Limb (tissue), 2 donors: Measurements from ENCODE around the gene LRCOL1.

Source experiments
- DNase-seq, 2 donors: peaks; one replicate each; pipeline ENCODE4 v3.0.0-alpha.2; 2016; ENCODE audit errors: extremely low spot score in 2 of 2

LRCOL1 gene

DNA sequence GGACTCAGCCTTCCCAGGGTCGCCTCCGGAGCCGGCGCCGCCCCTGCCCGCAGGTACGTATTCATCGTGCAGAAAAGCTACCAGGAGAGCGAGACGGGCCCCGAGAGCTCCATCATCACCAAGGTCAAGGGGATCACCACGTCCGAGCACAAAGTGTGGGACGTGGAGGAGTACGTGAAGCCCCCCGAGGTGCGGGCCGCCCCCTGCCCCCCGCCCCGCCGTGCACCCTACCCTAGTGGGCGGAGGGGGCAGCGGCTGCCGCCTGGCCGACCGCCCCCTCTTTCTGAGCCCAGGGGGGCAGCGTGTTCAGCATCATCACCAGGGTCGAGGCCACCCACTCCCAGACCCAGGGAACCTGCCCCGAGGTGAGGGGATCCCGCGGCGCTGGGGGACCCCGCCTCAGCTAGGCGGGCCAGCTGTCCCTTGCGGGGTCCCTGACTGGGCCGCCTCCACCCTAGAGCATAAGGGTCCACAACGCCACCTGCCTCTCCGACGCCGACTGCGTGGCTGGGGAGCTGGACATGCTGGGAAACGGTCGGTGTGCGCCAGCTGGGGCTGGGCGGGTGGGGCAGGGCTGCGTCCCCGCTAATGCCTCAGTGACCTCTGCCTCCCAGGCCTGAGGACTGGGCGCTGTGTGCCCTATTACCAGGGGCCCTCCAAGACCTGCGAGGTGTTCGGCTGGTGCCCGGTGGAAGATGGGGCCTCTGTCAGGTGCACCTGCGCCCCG lies 9.2 kb upstream of the LRCOL1 start:
- DNase-seq: no peak

DNA sequence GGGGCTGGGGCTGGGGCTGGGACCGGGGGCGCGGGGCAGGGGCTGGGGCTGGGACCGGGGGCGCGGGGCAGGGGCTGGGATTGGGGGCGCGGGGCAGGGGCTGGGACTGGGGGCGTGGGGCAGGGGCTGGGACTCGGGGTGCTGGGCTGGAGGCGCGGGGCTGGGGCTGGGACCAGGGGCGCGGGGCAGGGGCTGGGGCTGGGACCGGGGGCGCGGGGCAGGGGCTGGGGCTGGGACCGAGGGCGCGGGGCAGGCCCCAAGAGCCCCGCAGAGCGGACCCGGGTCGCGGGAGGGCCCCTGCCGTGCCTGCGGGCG lies 8.6 kb upstream of the LRCOL1 start:
- no peak for DNase-seq

DNA sequence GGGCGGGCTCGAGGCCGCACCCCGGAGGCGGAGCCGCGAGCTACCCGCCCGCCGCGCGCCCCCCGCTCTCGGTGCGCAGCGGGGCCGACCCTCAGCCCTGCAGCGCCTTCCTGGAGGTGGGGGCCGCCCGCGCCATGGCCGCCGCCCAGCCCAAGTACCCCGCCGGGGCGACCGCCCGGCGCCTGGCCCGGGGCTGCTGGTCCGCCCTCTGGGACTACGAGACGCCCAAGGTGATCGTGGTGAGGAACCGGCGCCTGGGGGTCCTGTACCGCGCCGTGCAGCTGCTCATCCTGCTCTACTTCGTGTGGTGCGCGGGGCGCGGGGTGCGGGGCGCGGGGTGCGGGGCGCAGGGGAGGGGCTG lies 8.3 kb upstream of the LRCOL1 start, which contains the start of gene P2RX2:
TSS of gene P2RX2 (plus strand) at position 94 of the 361 bp plus-strand sequence. CDS start at position 135, 41 bp downstream.
- DNase-seq: no peak

DNA sequence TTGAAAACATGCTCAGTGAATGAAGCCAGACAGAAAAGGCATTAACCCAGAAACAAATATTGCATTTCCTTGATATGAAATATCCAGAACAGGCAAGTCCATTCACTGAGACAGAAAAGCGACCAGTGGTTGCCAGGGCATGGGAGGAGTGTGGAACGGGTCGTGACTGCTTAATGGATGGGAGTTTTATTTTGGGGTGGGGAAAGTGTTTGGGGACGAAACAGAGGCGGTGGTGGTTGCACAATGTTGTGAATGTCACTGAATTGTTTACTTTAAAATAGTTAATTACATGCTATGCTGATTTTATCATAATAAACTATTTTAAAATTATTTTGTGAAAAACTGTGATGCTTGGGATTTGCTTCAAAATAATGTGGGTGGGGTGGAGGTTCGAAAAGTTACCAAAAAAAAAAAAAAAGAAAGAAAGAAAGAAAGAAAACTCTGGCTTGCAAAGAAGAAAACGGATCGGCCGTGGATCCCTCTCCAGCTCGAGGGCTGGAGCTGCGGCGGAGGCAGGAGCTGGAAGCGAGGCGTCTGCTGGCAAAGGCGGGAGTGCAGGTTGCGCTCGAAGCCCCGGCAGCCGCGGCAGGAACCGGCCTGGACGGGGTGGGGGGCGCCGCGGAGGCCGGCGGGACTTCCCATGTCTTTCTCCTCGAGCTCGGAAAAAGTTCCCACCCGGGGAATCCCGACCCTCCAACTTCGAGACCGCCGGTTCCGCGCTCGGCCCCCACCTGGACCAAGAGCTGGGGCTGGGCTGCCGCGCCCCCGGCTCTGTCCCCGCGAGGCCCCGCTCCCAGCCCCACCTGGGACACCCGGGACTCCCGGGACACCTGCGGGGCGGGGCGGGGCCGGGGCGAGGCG lies 7.7 kb upstream of the LRCOL1 start:
- DNase-seq: no peak

DNA sequence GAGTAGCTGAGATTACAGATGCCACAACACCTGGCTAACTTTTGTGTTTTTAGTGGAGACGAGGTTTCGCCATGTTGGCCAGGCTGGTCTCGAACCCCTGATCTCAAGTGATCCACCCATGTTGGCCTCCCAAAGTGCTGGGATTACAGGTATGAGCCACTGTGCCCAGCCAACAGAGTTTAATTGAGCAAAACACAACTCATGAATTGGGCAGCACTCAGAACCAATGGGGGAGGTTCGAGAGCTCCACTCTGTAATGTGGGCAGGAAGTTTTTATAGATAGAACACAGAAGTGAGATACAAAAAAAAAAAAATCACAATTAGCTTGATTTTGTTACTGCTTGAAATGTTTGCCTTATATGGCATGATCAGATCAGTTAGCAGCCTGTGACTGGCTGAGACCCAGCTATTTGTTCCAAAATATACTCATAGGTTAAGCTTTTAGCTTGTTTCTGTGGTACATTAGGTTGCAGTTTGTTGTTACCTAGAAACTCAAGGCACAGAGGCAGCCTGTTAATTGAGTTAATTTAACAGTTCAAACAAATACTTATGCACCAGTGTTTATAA lies 6.8 kb upstream of the LRCOL1 start:
- no peak for DNase-seq

DNA sequence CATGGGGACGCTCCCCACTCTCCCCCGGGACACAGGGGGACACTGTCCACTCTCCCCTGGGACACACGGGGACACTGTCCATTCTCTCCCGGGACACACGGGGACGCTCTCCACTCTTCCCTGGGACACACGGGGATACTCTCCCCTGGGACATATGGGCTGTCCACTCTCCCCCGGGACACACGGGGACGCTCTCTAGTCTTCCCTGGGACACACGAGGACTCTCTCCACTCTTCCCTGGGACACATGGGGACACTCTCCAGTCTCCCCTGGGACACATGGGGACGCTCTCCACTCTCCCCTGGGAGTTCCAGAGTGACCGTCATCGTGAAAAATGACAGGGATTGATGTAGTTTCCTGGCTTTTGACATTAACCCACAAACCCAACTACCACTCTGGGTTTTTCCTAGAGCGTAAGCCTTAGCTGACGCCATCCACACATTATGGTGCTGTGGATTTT lies 5.2 kb upstream of the LRCOL1 start:
- DNase-seq: no peak

DNA sequence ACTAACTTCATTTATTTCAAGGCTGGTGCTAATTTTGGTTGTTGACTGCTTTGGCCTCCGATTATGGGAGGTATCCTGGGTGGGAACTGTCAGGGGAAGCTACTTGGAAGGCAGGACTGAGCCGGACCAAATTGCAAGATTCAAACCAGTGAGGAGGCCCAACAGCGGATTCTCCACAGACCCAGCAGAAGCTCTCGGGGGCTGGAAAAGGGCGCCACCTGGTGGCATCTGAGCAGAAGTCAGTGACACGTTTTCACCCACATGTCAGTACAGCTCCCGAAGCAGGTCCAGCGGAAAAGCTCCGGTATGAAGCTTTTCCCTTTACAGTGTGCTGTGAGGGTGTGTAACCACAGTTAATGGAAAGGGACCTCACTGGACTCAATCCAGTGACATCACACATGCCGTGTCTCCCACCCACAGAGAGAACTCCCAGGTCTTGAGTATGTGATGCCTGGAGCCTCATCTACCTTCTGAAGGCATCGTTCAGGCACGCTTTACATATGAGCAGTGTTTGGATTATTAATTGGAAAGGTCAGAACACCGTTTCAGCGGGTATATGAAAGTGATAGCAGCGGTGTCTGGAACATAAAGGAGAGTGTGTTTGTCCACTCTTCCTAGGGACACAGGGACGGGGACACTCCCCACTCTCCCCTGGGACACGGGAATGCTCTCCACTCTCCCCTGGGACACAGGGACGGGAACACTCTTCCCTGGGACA lies 4.6 kb upstream of the LRCOL1 start:
- DNase-seq: peak; percentile 75 to 87

DNA sequence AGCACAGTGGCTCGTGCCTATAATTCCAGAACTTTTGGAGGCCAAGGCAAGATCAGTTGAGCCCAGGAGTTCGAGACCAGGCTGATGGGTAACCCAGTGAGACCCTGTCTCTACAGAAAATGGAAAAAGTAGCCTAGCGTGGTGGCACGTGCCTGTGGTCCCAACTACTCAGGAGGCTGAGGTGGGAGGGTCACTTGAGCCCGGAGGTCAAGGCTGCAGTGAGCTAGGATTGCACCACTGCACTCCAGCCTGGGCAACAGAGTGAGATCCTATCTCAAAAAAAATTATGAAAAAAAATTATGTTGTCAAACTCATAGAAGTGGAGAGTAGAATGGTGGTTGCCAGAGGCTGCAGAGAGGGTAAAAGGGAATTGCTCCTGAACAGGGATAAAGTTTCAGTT lies 3.6 kb upstream of the LRCOL1 start:
- DNase-seq: no peak

DNA sequence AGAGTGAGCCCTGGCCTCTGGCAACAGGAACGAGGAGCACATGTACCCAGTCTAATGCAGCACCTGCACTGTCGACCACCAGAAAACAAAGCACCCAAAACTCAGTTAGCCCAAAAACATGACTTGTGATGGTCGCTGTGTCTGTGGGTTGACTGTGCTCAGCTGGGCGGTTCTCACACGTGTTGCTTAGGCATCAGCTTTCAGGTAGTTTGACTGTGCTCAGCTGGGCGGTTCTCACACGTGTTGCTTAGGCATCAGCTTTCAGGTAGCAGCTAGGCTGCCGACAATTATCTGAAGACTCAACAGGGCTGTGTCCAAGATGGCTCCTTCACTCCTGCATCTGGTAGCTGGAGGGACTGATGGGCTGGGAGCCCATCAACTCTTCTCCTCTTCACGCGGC lies 1.2 kb upstream of the LRCOL1 start:
- DNase-seq: no peak

DNA sequence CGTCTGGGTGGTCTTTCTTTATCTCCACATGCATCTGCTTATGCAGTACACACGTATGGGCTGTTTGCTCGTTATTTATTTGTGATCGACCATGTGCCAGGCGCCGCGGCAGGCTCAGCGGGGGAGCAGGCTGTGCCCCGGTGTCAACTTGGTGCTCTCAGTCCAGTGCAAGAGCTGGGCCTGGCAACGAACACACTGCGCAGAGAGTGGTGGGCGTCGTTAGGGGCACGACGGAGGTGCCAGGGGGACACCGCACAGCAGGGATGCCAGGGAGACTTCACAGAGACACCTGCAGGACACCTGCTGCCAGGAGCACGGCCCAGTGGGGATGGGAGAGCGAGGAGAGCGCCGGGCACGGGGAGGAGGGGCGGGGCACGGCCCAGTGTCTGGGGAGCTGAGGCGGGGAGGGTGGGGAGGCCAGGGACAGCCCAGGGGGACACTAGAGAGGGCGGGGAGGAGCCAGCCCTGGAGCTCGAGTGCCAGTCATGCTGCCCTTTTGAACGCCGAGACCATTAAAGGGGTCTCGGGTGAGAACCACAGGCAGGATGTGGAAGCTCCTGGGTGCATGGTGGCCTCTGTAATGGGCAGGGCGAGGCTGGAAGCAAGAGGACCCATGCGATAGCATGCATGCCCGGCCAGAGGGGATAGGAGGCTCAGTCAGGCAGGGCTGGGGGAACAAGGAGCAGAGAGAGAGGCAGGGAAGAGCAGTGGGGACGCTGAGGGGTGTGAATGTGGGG lies 652 bp upstream of the LRCOL1 start:
- DNase-seq: no peak

DNA sequence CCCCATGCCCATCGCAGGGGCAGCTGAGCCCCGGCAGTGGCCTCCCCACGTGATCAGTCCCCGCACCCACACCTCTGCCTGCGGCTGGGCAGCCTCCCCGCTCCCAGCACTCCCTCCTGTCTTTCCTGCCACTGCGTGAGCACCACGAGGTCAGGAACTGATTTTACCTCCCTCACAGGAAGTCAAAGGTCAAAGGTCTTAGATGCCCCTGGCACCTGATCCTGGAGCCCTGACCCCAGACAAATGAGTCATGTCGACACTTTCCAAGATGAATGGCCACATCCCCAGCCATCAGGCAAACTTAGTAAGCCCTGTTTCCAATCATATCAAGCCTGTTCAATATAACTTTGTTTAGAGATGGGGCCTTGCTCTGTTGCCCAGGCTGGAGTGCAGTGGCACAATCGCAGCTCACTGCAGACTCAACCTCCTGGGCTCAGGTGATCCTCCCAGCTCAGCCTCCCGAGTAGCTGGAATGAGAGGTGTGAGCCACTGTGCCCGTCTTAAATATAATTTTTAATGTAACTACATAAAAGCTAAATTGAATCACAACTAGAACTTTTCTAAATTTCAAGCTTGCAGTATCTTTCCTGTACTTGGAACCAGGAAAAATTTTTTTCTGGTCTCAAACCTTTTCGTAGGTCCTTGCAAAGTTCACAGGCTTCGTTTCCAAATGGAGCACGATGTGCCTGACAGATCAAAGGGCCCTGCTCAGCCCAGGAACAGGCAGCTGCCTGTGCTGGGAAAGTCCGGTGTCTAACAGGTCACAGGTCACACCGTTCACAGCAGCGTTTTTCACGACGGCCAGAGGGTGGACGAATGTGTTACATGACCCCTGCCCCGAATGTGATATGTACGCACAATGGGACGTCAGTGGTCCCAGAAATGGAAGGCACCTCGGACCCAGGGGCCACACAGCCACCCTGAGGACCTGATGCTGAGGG lies 1.9 kb downstream of the LRCOL1 start:
- no peak for DNase-seq

DNA sequence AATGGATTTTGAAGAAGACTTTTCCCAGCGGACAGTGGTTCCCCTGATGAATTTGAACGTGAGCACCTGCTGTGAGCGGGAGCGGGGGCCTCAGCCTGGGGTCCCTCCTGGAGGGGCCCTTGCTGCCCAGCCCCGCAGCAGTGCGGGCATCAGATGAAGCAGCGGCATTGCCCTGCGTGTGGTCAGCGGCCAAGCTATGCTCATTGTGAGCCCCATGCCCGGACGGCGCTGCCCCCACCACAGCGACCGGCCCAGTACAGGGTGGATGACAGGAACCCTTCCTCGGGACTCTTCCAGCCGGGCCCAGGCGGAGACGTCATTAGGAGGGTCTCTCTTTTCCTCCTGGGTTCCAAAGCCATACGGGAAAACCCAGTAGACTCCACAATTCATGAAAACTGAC lies 3.5 kb downstream of the LRCOL1 start:
- DNase-seq: no peak

DNA sequence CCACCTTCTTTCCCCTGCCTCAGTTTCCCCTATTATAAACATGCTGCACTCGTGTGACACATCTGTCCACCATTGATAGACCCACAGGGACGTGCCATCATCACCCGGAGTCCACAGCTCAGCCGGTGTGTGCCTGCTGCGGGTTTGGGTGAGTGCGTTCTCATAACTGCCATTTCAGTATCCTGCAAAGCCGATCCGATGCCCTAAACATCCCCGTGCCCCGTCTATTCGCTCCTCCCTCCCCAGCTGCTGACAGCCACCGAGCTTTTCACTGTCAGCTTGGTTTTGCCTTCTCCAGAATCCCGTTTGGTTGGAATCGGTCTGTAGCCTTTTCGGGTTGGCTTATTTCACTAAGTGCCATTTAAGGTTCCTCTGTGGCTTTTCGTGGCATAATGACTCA lies 3.9 kb downstream of the LRCOL1 start:
- DNase-seq: no peak

DNA sequence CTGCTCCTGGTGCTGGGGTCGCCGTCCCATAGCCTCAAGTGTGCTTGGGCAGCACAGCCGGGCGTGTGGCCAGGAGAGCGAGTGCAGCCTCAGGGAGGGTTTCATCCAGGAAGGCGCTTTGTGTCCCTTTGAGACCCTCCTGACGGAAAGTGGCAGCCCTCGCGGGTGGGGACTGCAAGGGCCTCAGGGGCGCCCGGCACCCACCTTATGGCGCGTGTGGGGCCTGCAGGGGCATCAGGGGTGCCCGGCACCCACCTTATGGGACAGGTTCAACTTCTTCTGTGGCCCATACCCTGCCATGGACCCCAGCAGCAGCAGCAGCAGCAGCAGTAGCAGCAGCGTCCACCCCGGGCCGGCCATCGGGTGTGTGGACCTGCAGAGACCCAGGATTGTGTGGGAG lies 4.5 kb downstream of the LRCOL1 start:
- DNase-seq: no peak

DNA sequence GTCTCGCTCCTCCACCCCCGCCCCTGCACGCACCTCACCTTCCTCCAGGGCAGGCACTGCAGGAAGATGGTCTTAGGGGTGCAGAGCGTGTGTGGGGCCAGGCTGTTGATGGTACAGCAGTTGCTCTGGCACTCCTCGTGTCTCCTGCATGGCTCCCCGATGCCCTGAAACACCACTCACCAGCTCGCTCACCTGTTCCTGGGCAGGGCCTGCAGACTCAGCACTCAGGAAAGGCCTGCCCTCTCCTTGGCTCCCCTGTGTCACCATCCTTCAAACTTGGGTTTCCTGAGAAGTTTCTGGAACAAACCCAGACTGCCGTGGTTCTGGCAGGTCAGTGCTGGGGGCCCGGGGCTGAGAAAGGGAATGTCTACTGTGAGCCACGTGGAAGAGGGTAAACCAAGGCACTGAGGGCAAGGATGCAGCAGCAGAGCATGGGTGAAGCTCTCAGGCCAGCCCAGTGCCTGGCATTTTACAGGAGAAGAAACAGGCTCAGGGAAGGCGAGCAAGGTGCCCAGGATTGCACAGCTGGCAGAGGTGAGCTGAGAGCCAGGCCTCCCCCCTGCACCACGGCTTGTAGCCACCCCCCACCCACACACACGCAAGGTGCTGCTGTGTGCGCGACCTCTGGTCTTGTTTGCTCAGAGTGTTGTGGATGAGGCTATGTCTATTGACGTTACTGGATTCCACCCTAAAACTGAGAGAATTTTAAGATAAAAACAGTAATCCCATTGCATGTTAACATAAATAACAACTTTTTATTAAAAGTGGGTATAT lies 5.5 kb downstream of the LRCOL1 start:
- DNase-seq: no peak

DNA sequence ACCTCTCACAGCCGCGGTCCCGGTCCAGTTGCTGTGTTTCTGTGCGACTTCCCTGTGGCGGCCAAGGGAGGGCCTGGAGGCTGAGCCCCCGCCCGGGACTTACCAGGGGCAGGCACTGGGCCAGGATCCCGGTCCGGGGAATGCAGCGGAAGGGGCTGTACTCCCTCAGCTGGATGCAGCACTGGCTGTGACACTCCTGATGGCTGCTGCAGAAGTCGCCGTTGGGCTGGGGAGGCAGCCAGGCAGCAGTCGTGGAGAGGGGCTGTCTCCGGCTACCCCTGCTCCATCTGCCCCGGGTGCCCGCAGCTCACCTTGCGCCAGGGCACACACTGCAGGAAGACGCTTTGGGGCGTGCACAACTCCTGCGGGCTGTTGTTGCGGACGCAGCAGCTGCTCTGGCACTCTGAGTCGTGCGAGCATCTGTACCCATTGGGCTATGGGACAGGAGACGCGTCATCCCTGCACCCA lies 6.2 kb downstream of the LRCOL1 start:
- peak in 1 of 2 donors; percentile 61 for DNase-seq

DNA sequence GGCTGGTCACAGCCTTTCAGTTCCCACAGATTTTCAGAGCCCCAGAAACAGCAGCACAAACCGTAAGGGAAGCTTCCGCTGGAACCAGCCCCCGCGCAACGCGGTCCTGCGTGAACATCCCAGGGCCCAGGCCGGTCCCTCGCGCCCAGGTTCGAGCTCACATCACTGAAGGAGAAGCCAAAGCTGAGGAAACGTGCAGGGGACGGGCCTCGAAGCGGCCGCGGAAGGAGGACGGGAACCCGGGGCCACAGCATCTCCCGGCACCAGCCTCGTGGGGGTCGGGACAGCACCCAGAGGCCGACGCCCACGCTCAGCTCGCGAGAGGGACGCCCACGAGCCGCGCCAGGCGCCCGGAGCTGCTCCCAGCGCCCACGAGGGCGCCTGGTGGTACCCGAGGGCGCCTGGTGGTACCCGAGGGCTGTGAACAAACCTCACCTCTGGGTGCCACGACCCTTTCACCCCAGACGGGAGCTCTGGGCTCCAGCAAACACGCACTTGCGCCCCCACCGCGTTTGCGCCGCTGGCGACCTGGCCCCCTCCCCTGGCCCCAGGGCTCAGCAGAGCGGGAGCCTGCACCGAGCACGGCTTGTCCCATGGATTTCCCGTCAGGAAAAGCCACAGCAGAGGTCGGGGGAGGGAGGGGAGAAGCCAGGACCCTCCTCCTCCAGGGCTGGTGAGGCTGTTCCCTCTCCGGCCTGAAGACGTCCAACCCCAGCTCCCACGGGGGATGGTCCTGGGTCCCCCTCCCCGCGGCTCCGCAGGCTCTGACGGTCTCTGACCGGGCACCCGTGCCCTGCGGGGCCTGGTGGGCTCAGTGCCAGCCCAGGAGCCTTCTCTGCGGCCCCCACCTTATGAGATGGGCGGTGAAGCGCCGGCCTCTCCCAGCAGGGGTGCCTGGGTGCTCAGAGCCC lies 6.9 kb downstream of the LRCOL1 start:
- DNase-seq: no peak

DNA sequence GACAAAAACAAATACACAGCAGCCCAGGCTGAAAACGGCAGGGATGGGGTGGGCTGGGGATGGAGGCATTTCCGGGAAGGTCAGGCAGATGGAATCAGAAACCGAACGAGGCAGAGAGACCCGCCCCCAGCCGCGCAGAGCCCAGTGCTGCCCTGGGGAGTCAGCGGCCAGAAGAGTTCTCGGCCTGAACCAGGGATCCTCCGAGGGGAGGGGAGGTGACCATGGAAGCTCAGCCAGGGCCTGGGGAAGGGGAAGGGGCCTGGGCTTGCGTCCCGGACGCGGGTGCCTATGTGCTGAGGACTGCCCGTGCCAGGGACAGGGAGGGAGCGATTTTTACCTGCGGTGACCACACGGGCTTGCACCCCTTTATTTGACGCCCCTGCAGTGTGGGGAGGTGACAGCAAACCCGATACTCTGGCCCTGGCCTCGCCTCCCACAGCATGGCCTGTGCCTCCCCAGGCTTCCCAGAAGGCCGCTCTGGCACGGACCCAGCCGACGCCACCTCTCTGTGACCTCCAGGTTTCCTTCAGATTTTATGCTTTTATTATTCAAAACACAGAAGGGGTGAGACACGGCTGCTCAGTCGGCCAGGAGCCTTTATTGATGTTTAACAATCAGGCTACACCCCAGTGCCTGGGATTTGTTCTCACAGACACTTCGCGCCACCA lies 7.7 kb downstream of the LRCOL1 start:
- DNase-seq: peak; percentile 47 to 67
